DLD1 (cell line): ENCODE measurements around the gene COMMD1.
"Not testable (repeated sequence)": the region's sequence is repeated elsewhere in the genome, so short reads cannot be mapped to it uniquely, and the experiment has no call there.

Experiments
- in situ Hi-C: cut with HindIII; loops from 2 replicates; pipeline ENCODE4 v1.10.0; 2017; ENCODE audit warnings: low sequenced_read_pairs

The COMMD1 gene

GRCh38 chr2:61922714-61923113 is 17.2 kb downstream of the COMMD1 start:
- in situ Hi-C loops = no loop called here

GRCh38 chr2:61924895-61925663 is 19.6 kb downstream of the COMMD1 start:
- in situ Hi-C loops = no loop called here

GRCh38 chr2:61926531-61927477 is 21.3 kb downstream of the COMMD1 start:
- in situ Hi-C loops = no loop called here

- in situ Hi-C loops = no loop called here
Observed at GRCh38 chr2:61928826-61929461, 23.5 kb downstream of the COMMD1 start.

GRCh38 chr2:61937098-61937497 is 31.6 kb downstream of the COMMD1 start:
- in situ Hi-C loops = no loop called here

- in situ Hi-C loops = no loop called here
Observed at GRCh38 chr2:61937886-61938285, 32.4 kb downstream of the COMMD1 start.

- in situ Hi-C loops = no loop called here
Observed at GRCh38 chr2:61938511-61938910, 33.0 kb downstream of the COMMD1 start.

GRCh38 chr2:61943251-61943650 is 37.8 kb downstream of the COMMD1 start:
- in situ Hi-C loops = no loop called here

GRCh38 chr2:61946666-61947065 is 41.2 kb downstream of the COMMD1 start:
- in situ Hi-C loops = no loop called here

GRCh38 chr2:61948661-61949457 is 43.4 kb downstream of the COMMD1 start:
- in situ Hi-C loops = no loop called here

GRCh38 chr2:61949458-61949713 is 43.9 kb downstream of the COMMD1 start:
- in situ Hi-C loops = no loop called here

- in situ Hi-C loops = no loop called here
Observed at GRCh38 chr2:61949714-61950560, 44.5 kb downstream of the COMMD1 start.

- in situ Hi-C loops = no loop called here
Observed at GRCh38 chr2:61950571-61951315, 45.3 kb downstream of the COMMD1 start.

GRCh38 chr2:61951881-61952280 is 46.4 kb downstream of the COMMD1 start:
- in situ Hi-C loops = no loop called here

GRCh38 chr2:61952288-61952687 is 46.8 kb downstream of the COMMD1 start:
- in situ Hi-C loops = no loop called here

GRCh38 chr2:61954856-61955255 is 49.4 kb downstream of the COMMD1 start:
- in situ Hi-C loops = not testable (repeated sequence)

- in situ Hi-C loops = no loop called here
Observed at GRCh38 chr2:61959381-61960293, 54.2 kb downstream of the COMMD1 start.

GRCh38 chr2:61961231-61961901 is 55.9 kb downstream of the COMMD1 start:
- in situ Hi-C loops = no loop called here
